ENCODE measurements around the gene GIT2.

DNA sequence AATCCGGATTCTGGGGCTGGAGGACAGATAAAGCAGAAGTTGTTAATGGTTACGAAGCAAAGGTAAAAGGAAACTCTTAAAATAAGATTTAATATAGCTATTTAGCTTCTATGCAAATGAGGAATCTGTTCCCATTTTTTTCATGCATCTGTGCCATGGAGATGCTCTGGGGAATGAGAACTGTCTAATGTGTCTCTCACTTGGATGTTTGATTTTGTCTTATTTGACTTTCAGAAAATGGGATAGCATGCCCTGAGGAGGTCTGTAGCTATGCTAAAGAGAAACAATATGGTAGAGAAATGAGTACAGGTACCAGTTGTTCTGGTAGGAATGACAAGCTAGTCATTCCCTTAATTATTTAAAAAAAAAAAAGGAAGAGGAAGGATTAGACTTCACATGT is 27.9 kb upstream of the GIT2 start:
- TF ChIP-seq, protein P1, sequence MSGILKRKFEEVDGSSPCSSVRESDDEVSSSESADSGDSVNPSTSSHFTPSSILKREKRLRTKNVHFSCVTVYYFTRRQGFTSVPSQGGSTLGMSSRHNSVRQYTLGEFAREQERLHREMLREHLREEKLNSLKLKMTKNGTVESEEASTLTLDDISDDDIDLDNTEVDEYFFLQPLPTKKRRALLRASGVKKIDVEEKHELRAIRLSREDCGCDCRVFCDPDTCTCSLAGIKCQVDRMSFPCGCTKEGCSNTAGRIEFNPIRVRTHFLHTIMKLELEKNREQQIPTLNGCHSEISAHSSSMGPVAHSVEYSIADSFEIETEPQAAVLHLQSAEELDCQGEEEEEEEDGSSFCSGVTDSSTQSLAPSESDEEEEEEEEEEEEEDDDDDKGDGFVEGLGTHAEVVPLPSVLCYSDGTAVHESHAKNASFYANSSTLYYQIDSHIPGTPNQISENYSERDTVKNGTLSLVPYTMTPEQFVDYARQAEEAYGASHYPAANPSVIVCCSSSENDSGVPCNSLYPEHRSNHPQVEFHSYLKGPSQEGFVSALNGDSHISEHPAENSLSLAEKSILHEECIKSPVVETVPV (CRISPR knock-in tag; IDR thresholded peaks at IDR 0.05), result no peak
- TF ChIP-seq ARNTL (CRISPR knock-in tag; IDR thresholded peaks at IDR 0.05; ENCODE audit: borderline replicate concordance, low read depth) (no peak), ZFP3 (CRISPR knock-in tag; IDR thresholded peaks at IDR 0.05) (no peak), ZC3H10 (CRISPR knock-in tag; IDR thresholded peaks at IDR 0.05) (no peak), ZFP30 (CRISPR knock-in tag; IDR thresholded peaks at IDR 0.05) (no peak)

All from SK-N-SH treated with all-trans-retinoic acid at 6 μM for 48 hours (cell line).